ENCODE data around the gene BORCS5.
"Not testable (repeated sequence)": the region's sequence is repeated elsewhere in the genome, so short reads cannot be mapped to it uniquely, and the experiment has no call there.

The BORCS5 gene

DNA sequence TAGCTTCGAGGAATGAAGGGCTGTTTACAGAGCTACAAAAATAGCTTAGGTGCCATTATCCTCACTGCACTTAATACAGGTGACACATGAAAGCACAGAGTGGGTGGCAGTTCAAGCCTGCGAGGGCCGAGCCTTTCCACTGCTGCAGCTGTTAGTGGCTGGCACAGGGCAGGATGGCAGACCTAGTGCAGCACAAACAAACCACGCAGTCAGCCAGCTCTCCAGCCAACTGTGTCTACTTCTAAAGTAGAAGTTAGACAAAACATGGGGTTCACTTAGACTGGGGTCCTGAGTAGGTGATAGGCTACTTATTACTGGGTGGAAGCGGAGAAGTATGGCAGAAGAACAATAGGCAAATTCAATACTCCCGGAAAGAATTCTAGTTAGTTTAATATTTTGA, 110.4 kb downstream of the BORCS5 start:
- no peak for DNase-seq

DNA sequence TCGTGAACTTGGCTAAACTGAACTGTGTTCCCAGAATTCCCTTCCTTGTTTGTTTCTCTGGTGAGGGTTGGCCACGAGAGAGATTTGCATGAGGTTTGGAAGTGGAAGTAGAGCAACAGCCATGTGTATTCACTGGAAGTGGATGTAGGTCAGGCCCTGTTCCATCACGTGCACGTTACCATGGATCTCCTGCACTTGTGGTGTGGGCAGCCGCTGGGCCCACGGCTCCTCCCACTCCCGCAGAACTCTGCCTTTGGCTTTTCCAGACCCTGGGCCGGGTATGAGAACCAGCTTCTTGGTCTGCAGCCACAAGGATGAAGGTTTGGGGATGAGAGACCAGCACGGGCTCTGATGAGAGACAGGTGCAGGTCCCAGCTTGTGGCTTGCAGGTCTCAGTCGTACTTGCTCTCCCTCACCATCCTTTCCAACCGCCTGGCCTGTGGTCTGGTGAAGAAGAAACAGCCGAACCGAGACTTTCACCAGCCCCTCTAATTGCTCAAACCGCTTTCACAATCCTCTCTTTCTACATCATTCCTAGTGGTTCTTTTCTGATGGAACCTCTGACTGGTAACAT, 110.9 kb downstream of the BORCS5 start:
- peak; percentile 65 for DNase-seq

DNA sequence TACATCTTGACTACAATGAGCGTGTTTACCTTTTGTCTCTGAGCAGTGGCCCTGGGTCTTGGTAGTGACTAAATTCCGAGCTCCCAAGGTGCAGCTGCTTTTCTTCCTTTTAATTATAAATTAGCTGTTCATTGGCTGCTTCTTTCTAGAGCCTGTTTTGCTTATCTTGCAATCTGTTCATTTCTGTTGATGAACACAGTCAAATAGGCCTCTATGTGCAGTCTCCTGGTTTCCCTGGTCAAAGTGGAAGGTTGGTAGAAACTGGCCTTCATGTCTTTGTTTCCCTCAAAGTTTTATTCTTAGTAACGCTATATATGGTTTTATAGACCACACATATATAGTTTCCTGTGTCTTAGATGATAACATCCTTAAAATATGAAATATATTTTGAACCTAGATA, 111.7 kb downstream of the BORCS5 start:
- no peak for DNase-seq

DNA sequence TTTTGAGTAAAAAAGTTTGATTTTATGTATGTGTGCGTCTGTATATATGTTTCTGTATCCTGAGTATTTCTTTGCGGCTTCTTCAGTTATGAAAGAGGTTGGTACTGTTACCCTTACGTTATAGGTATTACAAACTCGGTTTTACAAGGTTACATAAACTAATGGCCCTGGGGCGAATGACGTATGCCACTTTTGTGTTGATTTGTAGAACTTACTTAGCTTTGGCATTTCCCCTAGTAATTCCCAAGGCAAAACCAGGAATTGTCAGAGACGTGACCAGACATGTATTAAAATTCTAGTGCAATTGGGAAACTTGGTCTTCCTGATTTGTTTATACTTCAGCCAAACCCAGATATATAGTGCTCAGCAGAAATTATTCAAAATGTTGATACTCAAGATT, 112.5 kb downstream of the BORCS5 start:
- no peak for DNase-seq

DNA sequence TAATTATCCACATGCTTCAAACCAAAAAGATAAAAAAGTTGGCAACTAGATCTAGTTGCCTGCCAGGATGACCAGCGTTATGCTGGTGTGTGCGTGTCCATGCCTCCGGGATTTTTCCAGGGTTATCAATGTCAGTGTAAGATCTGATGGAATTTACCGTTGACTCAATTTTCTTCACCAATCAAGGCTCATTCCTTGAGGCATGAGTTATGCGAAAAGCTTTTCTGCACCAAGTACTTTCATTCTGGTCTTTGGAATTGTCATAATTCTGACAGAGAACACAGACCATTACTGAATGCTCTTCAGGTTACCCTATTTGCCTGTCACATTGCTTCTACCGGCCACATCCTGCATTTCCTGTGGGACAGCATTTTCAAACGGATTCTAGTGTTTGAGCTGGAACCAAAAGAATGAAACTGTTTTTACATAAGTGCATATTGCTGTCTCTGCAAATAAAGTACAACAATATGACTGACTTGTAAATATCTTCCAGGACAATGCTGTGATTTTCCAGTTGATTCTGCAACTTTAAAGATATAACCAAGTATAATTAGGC, 114.0 kb downstream of the BORCS5 start:
- DNase-seq: no peak

DNA sequence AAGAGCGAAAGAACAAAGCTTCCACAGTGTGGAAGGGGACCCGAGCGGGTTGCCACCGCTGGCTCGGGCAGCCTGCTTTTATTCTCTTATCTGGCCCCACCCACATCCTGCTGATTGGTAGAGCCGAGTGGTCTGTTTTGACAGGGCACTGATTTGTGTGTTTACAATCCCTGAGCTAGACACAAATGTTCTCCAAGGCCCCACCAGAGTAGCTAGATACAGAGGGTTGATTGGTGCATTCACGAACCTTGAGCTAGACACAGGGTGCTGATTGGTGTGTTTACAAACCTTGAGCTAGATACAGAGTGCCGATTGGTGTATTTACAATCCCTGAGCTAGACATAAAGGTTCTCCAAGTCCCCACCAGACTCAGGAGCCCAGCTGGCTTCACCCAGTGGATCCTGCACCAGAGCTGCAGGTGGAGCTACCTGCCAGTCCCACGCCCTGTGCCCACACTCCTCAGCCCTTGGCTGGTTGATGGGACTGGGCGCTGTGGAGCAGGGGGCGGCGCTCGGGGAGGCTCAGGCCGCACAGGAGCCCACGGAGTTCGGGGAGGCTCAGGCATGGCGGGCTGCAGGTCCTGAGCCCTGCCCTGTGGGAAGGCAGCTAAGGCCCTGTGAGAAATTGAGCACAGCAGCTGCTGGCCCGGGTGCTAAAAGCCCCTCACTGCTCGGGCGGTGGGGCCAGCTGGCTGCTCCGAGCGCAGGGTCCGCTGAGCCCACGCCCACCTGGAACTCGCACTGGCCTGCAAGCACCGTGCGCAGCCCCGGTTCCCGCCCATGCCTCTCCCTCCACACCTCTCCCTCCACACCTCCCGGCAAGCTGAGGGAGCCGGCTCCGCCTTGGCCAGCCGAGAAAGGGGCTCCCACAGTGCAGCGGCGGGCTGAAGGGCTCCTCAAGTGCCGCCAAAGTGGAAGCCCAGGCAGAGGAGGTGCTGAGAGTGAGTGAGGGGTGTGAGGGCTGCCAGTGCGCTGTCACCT, 115.4 kb downstream of the BORCS5 start:
- DNase-seq: not testable (repeated sequence)

DNA sequence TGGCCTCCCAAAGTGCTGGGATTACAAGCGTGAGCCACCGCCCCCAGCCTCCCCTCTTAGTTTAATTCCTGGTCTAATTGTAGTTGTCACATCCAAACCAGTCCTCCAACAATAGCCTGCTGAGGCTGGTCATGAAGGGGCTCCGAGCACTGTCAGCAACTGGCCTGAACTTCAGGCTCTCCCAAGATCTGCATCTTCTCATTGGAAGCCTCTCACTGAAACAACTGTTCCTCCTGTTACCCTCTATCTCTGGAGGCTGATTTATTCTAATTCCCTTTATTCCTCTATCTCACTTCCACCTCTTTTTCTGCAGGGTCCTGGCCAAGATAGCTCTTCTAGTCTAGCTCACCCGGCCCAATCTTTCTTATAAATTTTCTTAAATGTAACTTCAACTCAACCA, 116.3 kb downstream of the BORCS5 start:
- no peak for DNase-seq

DNA sequence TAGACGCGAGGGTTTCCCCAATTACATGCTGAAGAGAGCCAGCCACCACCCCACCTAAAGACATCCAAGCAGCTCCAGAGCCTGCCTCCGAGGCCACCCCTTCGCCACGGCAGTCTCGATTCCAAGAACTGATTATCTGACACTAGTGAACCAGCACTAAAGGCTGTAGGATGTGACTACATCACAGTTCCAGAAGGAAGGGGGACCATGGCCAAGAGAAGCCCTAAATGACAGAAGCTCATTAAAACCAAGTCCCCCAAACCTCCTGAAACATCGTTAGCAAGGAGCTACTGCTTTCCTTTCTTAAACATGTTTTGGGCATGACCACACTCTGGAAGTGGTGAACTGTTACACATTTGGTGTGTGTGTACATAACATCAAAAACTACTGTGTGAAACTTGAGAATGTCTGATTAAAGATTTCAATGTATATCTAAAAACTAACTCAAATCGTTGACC, 117.6 kb downstream of the BORCS5 start:
- peak; percentile 68 for DNase-seq

DNA sequence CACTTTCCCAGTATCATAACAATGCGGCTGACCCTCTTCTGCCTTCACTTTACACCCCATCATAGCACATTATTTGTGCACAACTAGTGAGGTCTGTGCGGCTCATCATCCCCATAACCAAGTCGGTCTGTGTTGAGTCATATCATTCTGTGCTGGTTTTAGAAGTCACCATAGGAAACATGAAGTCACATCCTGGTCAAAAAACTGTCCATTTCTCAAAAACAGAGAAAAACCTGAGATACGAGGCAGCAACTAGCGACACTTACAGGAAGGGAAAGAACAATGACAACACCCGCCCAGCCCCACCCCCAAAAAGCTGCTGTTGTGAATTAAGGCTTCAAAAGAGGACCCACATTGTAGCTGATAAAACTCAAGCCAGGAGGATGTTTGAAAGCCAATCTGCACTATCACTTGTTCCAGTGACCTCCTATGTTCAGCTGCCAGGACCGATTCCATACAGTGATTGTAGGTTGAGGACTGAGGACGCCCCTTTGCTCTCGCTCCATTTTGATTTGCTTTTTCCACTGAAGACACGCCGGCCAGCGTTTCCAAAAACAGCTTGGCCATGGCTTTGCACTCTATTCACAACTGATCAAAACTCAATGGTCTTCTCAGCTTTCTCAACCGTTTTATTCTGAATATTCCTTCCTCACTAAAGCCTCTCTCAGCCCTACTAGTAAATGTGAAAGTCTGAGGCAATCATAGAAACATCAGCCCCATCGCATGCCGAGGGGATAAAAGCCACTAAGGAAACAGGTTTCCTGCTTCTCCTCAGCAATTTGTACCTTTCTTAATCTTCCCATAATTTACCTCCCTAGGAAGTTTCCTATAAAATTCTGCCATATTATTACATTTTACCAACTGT, 118.3 kb downstream of the BORCS5 start:
- DNase-seq: peak; percentile 66

DNA sequence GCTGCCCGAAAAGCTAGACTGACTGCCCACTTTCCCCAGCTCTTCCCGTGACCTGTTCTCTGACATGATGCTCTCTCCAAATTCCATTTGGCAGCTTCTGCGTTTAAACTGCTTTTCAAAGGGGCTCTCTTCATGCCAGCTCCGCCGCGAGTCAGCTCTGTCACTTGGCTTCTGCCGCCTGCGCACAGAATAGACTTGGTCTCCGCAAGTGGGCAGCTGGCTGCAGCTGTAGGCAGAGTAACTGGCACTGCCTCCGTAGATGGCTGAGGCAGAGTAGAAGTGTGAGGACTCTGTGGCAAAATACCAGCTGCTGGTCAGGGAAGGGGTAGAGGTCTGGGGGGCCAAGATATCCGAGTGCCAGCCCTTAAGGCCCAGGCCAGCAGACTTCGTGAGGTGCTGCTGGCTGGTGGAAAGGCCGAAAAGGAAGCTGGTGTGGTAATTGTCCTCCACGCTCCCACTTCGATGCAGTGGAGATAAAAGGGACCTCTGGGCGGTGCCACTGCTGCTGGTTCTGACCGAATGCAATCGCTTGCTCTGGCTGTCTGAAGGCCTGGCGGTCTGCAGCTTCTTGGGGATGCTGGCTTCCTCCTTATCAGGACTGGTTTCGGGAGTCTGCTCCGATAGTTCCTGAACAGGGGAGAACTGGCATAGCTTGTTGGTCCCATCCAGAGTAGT, 120.1 kb downstream of the BORCS5 start:
- DNase-seq: no peak

DNA sequence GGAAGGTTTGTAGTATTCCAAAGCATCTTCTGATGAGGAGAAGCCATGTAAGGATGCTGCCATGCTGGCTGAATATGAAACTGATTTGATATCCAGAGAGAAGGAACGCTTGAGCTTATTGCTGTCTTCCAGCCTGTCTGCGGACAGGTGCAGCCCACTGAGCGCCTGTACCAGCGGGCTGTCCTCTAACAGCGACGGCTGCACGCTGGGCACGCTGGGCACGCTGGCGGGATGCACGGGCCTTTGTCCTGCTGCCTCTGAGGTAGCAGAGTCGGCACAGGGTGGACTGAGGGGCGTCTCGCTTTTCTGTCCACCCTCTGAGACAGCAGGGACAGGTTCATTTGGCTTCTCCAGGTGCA, 120.6 kb downstream of the BORCS5 start:
- no peak for DNase-seq

DNA sequence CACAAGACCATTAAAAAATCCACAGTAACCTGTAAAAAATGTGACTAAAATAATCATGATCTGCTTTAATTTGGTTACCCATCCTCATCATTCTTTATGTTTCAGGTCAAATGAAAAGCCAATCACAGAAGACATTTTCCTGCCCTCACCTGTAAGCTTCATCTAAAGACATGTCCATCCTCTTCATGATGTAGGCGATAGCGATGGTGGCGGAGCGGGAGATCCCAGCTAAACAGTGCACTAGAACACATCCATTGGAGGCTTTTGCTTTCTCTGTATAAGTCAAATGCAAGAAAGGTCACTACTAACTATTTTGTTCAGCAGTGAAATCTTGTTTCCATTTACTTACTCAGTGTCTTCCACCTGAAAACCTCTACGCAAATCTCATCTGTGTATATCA, 123.2 kb downstream of the BORCS5 start:
- DNase-seq: no peak

DNA sequence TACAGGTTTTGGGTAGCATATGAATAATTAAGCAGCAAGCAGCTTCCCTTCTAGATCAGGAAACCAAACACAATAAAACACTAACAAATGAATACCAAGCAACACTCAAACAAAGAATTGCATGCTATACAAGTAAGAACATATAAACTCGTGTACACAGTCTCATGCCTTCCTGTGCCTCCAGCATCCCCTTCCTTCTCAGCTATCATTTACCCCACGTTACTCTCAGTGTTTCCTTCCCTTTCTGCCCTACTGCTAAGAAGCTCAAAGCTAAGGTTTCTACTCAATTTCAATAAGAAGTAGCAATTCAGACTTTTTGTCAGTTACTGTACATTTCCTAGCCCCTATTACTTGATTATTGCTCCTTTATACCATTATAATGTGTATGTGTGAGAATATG, 124.8 kb downstream of the BORCS5 start:
- no peak for DNase-seq

DNA sequence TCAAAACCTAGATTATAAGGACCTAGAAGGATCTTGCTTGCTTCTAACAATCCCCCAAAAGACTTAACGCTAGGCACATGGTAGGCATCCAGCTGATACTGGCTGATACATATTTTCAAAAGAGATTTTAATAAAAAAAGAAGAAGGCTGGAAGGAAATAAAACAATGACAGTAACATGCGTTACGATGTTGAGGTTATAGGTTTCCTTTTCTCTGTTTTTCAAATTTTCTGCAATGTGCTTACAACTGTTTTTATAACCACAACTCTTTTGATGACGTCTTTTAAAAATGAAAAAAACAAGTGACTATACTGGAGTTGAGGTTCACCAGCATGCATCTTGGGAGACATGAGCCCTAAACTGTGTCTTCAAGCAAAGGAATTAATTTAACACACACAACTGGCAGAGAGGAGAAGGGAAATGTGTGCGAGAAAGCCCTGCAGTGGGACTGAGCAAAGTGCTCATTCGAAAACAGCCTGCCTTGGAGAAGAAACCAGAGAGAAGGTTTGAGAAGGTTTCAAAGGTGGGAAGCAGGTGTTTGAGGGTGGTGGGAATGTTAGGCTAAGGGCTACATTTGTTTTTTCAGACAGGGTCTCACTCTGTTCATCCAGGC, 125.4 kb downstream of the BORCS5 start:
- DNase-seq: no peak

DNA sequence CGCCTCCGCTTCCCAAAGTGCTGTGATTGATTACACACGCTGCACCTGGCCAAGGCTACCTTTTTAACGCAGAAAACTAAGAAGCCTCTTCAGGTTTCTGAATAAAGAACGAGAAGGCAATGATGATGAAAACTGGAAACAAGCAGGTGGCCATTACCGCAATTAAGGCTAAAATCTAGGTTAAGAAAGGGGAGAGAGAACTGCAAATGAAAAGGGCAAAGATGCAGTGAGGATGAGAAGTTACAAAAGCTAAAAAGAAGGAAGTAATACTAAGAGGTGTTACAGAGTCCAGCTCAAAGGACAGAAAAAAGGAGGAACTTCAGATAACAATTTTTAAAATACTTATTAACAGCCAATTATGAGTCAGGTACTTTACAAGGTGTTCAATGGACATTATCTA, 126.1 kb downstream of the BORCS5 start:
- DNase-seq: no peak

DNA sequence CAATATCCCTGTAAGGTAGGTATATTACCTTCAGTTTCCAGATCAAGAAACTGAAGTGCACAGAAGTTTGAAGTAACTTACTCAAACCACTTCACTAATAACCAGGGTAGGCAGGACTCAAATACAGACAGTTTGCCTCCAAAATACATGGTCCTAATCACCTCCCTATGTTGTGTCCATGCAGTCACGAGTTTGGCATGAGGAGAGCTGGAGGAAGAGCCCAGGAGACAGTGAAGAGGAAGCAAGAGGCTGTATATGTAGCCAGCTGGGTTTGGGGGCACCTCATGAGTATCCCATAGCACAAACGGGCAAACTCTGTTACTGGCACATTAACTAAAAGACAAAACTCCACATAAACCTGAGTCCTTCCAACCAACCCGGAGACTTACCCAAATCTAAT, 126.6 kb downstream of the BORCS5 start:
- no peak for DNase-seq

DNA sequence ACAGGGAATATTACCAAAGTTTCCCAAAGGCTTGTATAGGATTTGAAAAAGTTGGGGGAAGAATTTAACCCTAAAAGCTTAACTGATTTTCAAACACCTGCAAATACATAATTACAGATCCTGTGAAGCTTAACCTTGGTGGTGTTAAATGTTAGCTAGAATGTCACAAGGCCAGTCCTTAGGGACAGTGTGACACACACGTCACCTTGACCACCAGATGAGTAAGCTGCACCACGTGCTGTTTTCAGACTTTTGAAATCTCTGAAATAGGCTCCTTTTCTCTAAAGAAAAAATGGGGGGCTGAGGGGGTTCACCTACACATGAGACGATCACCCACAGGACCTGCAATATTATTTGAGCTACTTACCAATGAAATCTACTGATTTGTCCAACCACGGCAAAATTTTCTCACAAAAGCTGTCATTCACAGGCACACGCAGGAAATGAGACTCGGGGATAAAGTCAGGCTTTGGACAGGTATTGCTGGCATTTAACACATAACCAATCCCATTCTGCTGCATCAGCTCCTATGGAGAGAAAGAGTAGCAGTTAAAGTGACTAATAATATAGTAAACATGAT, 129.9 kb downstream of the BORCS5 start:
- DNase-seq: no peak

DNA sequence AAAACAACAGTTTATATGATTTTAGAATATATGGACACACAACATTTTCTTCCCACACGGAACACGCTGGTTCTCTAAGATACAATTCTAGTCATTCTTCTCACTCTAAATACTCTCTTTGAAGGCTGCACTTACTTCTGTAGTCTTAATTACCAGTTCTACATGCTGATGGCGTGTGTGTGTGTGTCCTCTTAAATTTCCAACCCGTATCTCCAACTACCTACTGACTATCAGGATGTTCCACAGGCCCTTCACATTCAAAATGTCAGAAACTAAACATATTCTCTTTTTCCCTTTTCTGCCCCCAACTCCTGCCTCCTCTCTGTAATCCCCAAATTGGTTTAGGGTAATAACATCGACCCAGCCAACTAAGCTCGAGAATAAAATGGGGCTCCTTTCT, 130.6 kb downstream of the BORCS5 start:
- DNase-seq: no peak

DNA sequence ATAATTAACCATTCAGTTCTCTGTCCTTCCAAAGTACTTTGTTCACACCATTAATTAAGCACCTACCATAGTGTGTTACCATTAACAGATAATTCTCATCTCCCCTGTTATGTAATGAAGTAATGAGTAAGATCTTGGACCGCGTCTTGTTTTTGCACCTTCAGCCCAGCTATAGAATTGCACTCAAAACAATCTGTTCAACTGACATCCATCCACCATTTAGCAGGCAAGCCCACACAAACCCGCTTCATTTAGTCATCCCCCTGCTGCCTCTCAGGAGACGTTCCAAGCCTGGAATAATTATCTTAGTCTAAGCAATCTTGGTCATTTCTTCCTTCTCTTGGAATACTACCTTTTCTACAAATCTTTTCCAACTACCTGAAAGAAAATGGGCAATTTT, 131.4 kb downstream of the BORCS5 start:
- DNase-seq: no peak

DNA sequence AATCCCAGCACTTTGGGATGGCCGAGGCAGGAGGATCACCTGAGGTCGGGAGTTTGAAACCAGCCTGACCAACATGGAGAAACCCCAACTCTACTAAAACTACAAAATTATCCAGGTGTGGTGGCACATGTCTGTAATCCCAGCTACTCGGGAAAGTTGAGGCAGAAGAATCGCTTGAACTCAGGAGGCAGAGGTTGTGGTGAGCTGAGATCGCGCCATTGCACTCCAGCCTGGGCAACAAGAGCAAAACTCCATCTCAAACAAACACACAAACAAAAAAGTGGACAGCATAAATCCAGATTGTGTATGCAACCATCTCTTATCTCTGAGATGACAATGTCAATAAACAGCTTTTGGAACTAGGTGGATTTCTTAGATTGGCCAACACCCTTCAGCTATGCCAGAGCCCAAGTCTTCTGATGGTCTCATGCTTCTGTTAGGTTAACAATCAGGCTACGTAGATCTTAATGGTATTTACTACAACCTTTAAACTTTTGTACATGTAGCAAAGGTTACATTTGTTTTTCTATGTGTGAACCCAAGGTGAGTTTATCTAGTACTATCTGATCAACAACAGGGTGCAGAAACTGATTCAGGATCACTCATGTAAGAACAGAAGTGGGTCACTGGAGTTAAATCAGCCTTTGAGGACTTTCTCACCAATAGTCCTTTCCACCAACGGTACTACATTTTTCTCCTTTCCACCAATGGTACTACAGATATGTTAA, 132.1 kb downstream of the BORCS5 start:
- DNase-seq: no peak

DNA sequence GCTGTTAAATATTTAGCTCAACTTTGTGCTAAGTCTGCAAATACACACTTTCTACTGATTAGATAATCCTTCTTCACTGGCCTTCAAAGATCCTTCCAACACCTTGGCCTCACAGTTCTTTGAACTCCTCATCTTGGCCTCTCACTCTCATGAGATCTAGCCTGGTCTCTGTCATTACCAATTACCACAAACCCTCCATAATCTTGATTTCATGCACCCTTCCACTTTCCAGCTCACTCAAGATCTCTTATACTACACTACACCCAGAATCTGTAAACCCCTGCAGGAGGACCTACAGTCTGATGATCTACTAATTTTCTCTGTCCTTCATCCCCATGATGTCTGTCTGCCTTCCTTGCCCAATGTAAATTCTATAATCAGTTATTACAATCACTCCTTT, 134.7 kb downstream of the BORCS5 start:
- DNase-seq: no peak
